HepG2 (cell line): ENCODE data around the gene SMIM12. TPM values are rescaled to one million over a fixed set of nuclear protein-coding genes. Genes with fewer than 3 reads are reported as not detected.

Experiments
- CAMTA2 ChIP-seq: sonication (generic); formaldehyde crosslinking; IDR thresholded peaks from 2 replicates; pipeline ENCODE4 v1.4.0; 2020; ENCODE audit warnings: mild to moderate bottlenecking, missing genetic modification reagents, borderline replicate concordance
- FOXM1 ChIP-seq: sonication (generic); formaldehyde crosslinking; IDR thresholded peaks from 2 replicates; pipeline ENCODE4 v1.5.0; 2020; ENCODE audit warnings: missing genetic modification reagents
- HDAC2 ChIP-seq: sonication (generic); formaldehyde crosslinking; IDR thresholded peaks from 2 replicates; pipeline ENCODE4 v1.4.0; 2020; ENCODE audit warnings: missing genetic modification reagents
- HHEX ChIP-seq: IDR thresholded peaks from 2 replicates; pipeline ENCODE4 v1.6.1; 2016; ENCODE audit warnings: control low read depth
- KLF13 ChIP-seq: sonication (generic); formaldehyde crosslinking; IDR thresholded peaks from 2 replicates; pipeline ENCODE4 v1.4.0; 2020; ENCODE audit warnings: mild to moderate bottlenecking, missing genetic modification reagents
- MAZ ChIP-seq, 2 experiments: sonication (generic) in 1 of 2; formaldehyde crosslinking in 1 of 2; IDR thresholded peaks; 2 replicates each; pipeline versions ENCODE4 v1.5.0 to v1.6.1; 2012 to 2020; ENCODE audit warnings: low read depth in 2 of 2, mild to moderate bottlenecking in 2 of 2, borderline replicate concordance in 1 of 2, improper control_type of control experiment in 1 of 2, low read length in 1 of 2, missing genetic modification reagents in 1 of 2, moderate library complexity in 1 of 2
- MTF1 ChIP-seq: sonication (generic); formaldehyde crosslinking; IDR thresholded peaks from 2 replicates; pipeline ENCODE4 v1.5.0; 2020; ENCODE audit warnings: missing genetic modification reagents
- NR1H2 ChIP-seq: sonication (generic); formaldehyde crosslinking; IDR thresholded peaks from 2 replicates; pipeline ENCODE4 v1.8.1; 2022; ENCODE audit warnings: low read depth, missing genetic modification reagents, borderline replicate concordance
- SPEN ChIP-seq: sonication (generic); formaldehyde crosslinking; IDR thresholded peaks from 2 replicates; pipeline ENCODE4 v1.5.1; 2020; ENCODE audit warnings: low read depth, mild to moderate bottlenecking, missing genetic modification reagents
- SRY ChIP-seq: sonication (generic); formaldehyde crosslinking; IDR thresholded peaks from 2 replicates; pipeline ENCODE4 v1.8.0; 2022; ENCODE audit warnings: mild to moderate bottlenecking, missing genetic modification reagents
- ZBTB3 ChIP-seq: sonication (generic); formaldehyde crosslinking; IDR thresholded peaks from 2 replicates; pipeline ENCODE4 v1.4.0; 2020; ENCODE audit warnings: low read depth, mild to moderate bottlenecking, moderate library complexity, missing genetic modification reagents, borderline replicate concordance
- ZNF263 ChIP-seq: sonication (generic); formaldehyde crosslinking; IDR thresholded peaks from 2 replicates; pipeline ENCODE4 v1.4.0; 2020; ENCODE audit warnings: missing genetic modification reagents
- ZNF335 ChIP-seq: sonication (generic); formaldehyde crosslinking; IDR thresholded peaks from 2 replicates; pipeline ENCODE4 v1.4.0; 2020; ENCODE audit warnings: missing genetic modification reagents
- ZNF530 ChIP-seq: sonication (generic); formaldehyde crosslinking; IDR thresholded peaks from 2 replicates; pipeline ENCODE4 v1.5.0; 2020; ENCODE audit warnings: low read depth, mild to moderate bottlenecking, missing genetic modification reagents
- ZNF598 ChIP-seq: sonication (generic); formaldehyde crosslinking; IDR thresholded peaks from 2 replicates; pipeline ENCODE4 v1.5.1; 2020; ENCODE audit warnings: mild to moderate bottlenecking, missing genetic modification reagents, borderline replicate concordance
- ZNF720 ChIP-seq: sonication (generic); formaldehyde crosslinking; IDR thresholded peaks from 2 replicates; pipeline ENCODE4 v1.4.0; 2020; ENCODE audit warnings: missing genetic modification reagents
- ZNF75D ChIP-seq: sonication (generic); formaldehyde crosslinking; IDR thresholded peaks from 2 replicates; pipeline ENCODE4 v1.8.1; 2023; ENCODE audit warnings: missing genetic modification reagents, mild to moderate bottlenecking, borderline replicate concordance
- ZNF841 ChIP-seq: sonication (generic); formaldehyde crosslinking; IDR thresholded peaks from 2 replicates; pipeline ENCODE4 v1.8.1; 2023; ENCODE audit warnings: missing genetic modification reagents, borderline replicate concordance
- polyA plus RNA-seq, 8 experiments: library from polyadenylated mRNA; depleted of rRNA in 3 of 8; stranded (reverse) in 7 of 8; unstranded in 1 of 8; fragments of >200 nt; fragmentation: Illumina TruSeq in 4 of 8; extraction: Trizol in 4 of 8; gene quantifications; 2 replicates each; pipeline versions ENCODE4 v1.2.1 to v1.2.3, GENCODE V29; 2011 to 2016; ENCODE audit warnings: low read depth in 4 of 8, missing spikeins in 1 of 8, mixed read lengths in 1 of 8; ENCODE audit not compliant: insufficient read depth in 1 of 8
- total RNA-seq, 5 experiments: library from RNA; depleted of rRNA; stranded (reverse); fragments of >200 nt; fragmentation: Illumina TruSeq; extraction: Trizol; gene quantifications; 2 replicates each; pipeline ENCODE4 v1.2.3, GENCODE V29; 2016; ENCODE audit warnings: low read depth in 1 of 5
- TF ChIP-seq, protein P1 (sequence below): sonication (generic); formaldehyde crosslinking; IDR thresholded peaks from 2 replicates; pipeline ENCODE4 v1.4.0; 2020; ENCODE audit warnings: missing genetic modification reagents, borderline replicate concordance
- TF ChIP-seq, protein P2 (sequence below): sonication (generic); formaldehyde crosslinking; IDR thresholded peaks from 2 replicates; pipeline ENCODE4 v1.8.1; 2023; ENCODE audit warnings: mild to moderate bottlenecking, missing genetic modification reagents, borderline replicate concordance
- TF ChIP-seq, protein P3 (sequence below): sonication (generic); formaldehyde crosslinking; IDR thresholded peaks from 2 replicates; pipeline ENCODE4 v1.5.1; 2020; ENCODE audit warnings: missing genetic modification reagents, mild to moderate bottlenecking, borderline replicate concordance
- TF ChIP-seq, protein P4 (sequence below): IDR thresholded peaks from 2 replicates; pipeline ENCODE4 v1.6.1; 2016; ENCODE audit warnings: missing biosample characterization, missing genetic modification reagents, low read depth
- TF ChIP-seq, protein P5 (sequence below): sonication (generic); formaldehyde crosslinking; IDR thresholded peaks from 2 replicates; pipeline ENCODE4 v1.8.1; 2022; ENCODE audit warnings: mild to moderate bottlenecking, missing genetic modification reagents
- TF ChIP-seq, protein P6 (sequence below): sonication (generic); formaldehyde crosslinking; IDR thresholded peaks from 2 replicates; pipeline ENCODE4 v1.5.0; 2020; ENCODE audit warnings: mild to moderate bottlenecking, missing genetic modification reagents

SMIM12 gene
- total and polyA plus RNA-seq, 2 of the 13 experiments (the other 11 are each of a cell fraction or from before 2014, with no cell fraction given), result 20.1 to 41.3 TPM

DNA sequence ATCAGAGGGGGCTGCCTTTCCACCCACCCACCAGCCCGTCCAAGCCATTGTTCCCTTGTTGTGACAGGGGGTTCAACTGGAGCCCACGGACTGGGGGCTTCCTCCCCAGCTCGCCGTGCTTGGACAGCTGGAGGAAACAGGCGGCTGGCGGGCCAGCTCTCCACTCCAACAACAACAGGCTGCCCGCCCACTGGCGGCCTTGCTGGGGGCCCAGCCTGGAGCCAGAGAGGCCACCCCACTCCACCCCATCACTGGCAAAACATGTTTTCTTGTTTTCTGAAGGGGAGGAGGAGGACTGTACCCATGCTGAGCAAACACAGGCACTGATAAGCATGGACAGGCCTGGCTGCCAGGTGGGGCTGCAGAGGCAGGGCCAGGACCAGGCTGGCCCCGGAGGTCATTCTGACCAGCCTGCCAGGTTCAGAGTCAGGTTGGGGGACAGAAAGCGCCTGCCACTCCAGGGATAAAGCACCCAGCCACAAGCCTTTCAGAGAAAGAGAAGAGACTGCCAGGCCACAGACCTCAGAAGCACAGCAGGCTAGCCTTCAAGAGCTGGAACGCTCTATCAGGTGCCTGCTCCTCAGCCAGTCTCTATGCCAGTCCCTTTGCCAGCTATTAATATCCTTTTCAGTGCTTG, 34.0 kb downstream of the SMIM12 start (continued):
- TF ChIP-seq ZNF75D (CRISPR knock-in tag), result no peak
- TF ChIP-seq KLF13 (CRISPR knock-in tag), result no peak
- TF ChIP-seq, protein P1, sequence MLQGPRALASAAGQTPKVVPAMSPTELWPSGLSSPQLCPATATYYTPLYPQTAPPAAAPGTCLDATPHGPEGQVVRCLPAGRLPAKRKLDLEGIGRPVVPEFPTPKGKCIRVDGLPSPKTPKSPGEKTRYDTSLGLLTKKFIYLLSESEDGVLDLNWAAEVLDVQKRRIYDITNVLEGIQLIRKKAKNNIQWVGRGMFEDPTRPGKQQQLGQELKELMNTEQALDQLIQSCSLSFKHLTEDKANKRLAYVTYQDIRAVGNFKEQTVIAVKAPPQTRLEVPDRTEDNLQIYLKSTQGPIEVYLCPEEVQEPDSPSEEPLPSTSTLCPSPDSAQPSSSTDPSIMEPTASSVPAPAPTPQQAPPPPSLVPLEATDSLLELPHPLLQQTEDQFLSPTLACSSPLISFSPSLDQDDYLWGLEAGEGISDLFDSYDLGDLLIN (CRISPR knock-in tag), result no peak
- TF ChIP-seq SPEN (CRISPR knock-in tag), result peak; percentile 45; the same call in 1 of the 2 replicates
- no peak for TF ChIP-seq CAMTA2
- TF ChIP-seq, protein P2, sequence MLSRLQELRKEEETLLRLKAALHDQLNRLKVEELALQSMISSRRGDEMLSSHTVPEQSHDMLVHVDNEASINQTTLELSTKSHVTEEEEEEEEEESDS (CRISPR knock-in tag), result no peak
- TF ChIP-seq NR1H2, result no peak
- TF ChIP-seq, protein P3, sequence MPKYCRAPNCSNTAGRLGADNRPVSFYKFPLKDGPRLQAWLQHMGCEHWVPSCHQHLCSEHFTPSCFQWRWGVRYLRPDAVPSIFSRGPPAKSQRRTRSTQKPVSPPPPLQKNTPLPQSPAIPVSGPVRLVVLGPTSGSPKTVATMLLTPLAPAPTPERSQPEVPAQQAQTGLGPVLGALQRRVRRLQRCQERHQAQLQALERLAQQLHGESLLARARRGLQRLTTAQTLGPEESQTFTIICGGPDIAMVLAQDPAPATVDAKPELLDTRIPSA (CRISPR knock-in tag), result no peak
- no peak for TF ChIP-seq ZNF720
- TF ChIP-seq, protein P4, sequence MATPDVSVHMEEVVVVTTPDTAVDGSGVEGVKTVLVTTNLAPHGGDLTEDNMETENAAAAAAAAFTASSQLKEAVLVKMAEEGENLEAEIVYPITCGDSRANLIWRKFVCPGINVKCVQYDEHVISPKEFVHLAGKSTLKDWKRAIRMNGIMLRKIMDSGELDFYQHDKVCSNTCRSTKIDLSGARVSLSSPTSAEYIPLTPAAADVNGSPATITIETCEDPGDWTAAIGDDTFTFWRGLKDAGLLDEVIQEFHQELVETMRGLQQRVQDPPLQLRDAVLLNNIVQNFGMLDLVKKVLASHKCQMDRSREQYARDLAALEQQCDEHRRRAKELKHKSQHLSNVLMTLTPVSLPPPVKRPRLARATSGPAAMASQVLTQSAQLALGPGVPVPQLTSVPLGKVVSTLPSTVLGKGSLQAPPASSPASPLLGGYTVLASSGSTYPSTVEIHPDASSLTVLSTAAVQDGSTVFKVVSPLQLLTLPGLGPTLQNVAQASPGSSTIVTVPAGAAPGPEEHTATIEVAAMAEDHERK (CRISPR knock-in tag), result no peak
- peak; percentile 57; the same call in 1 of the 2 replicates for TF ChIP-seq HDAC2
- TF ChIP-seq MTF1 (CRISPR knock-in tag), result no peak
- TF ChIP-seq MAZ (IDR thresholded peaks at IDR 0.05; ENCODE audit: borderline replicate concordance, low read depth, low read length), result no peak
- TF ChIP-seq MAZ (CRISPR knock-in tag; IDR thresholded peaks at IDR 0.05; ENCODE audit: low read depth), result peak; percentile 77; the same call in 1 of the 2 replicates
- no peak for TF ChIP-seq HHEX (CRISPR knock-in tag)
- TF ChIP-seq, protein P5, sequence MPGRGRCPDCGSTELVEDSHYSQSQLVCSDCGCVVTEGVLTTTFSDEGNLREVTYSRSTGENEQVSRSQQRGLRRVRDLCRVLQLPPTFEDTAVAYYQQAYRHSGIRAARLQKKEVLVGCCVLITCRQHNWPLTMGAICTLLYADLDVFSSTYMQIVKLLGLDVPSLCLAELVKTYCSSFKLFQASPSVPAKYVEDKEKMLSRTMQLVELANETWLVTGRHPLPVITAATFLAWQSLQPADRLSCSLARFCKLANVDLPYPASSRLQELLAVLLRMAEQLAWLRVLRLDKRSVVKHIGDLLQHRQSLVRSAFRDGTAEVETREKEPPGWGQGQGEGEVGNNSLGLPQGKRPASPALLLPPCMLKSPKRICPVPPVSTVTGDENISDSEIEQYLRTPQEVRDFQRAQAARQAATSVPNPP (CRISPR knock-in tag), result no peak
- TF ChIP-seq, protein P6, sequence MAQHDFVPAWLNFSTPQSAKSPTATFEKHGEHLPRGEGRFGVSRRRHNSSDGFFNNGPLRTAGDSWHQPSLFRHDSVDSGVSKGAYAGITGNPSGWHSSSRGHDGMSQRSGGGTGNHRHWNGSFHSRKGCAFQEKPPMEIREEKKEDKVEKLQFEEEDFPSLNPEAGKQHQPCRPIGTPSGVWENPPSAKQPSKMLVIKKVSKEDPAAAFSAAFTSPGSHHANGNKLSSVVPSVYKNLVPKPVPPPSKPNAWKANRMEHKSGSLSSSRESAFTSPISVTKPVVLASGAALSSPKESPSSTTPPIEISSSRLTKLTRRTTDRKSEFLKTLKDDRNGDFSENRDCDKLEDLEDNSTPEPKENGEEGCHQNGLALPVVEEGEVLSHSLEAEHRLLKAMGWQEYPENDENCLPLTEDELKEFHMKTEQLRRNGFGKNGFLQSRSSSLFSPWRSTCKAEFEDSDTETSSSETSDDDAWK, result no peak
- TF ChIP-seq ZNF263 (CRISPR knock-in tag), result peak; percentile 79
- TF ChIP-seq SRY (CRISPR knock-in tag), result no peak
- TF ChIP-seq ZNF530 (CRISPR knock-in tag), result no peak
- TF ChIP-seq FOXM1, result no peak
- peak; percentile 75; the same call in 1 of the 2 replicates for TF ChIP-seq ZNF335 (CRISPR knock-in tag)
- TF ChIP-seq ZNF598 (CRISPR knock-in tag), result no peak
- TF ChIP-seq ZBTB3 (CRISPR knock-in tag), result no peak
- no peak for TF ChIP-seq ZNF841
